HG03354 (cell line): ENCODE measurements around the gene INO80C.
"Not testable (repeated sequence)": the region's sequence is repeated elsewhere in the genome, so short reads cannot be mapped to it uniquely, and the experiment has no call there.

Source experiments
- ATAC-seq: cut with Tn5 transposase; IDR thresholded peaks from one replicate; pipeline ENCODE4 v1.9.1; 2021; ENCODE audit warnings: mild to moderate bottlenecking; ENCODE audit not compliant: unreplicated experiment, poor library complexity, severe bottlenecking

Gene INO80C

GRCh38 chr18:35490894-35491699 lies 6.7 kb downstream of the INO80C start:
- ATAC-seq = no peak

DNA sequence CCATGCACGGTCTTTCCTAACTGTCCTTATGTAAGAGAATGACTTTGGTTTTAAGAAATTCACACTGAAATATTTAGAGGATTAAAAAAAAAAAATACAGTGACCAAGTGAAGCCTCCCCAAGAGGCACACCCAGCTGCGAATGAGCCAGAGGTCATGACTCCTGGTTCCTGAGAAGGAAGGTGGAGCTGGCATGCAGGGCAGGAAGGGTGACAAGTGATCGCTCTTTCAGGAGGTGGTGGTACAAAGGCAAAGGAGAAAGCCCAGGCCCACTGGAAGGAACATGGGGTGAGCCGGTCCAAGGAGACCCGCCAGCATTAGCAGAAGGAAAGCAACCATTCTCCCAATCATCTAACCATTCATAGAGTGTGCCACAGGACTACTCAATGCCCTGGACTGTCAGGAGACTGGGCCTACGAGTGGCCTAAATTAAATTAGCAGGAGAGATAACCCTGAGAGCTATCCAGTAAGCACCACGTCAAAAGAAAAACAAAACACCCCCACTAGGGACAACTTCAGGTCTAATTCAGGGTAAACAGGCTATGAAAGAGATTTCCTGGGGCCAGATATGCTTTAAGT lies 7.8 kb downstream of the INO80C start:
- ATAC-seq = no peak

DNA sequence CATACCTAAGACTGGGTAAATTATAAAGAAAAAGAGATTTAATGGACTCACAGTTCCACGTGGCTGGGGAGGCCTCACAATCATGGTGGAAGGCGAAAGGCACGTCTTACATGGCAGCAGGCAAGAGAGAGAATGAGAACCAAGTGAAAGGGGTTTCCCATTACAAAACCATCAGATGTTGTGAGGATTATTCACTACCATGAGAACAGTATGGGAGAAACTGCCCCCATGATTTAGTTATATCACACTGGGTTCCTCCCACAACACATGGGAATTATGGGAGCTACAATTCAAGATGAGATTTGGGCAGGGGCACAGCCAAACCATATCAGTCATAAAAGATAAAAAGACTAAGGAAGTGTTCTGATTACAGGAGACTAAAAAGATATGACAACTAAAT lies 8.5 kb downstream of the INO80C start:
- not testable (repeated sequence) for ATAC-seq

GRCh38 chr18:35488396-35488795 lies 9.4 kb downstream of the INO80C start:
- ATAC-seq = not testable (repeated sequence)

- not testable (repeated sequence) for ATAC-seq
Observed at GRCh38 chr18:35487525-35487924, 10.2 kb downstream of the INO80C start.

DNA sequence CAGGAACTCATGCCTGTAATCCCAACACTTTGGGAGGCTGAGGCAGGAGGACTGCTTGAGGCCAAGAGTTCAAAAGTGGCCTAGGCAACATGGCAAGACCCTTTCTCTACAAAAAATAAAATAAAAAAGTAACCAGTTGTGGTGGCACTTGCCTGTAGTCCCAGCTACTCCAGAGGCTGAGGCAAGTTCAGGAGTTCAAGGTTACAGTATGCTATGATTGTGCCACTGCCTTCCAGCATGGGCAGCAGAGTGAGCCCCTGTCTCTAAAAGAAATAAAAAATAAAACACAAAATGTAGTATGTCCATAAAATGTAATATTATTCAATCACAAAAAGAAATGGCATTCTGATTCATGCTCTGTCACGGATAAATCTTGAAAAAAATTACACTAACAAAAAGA lies 11.9 kb downstream of the INO80C start:
- no peak for ATAC-seq

DNA sequence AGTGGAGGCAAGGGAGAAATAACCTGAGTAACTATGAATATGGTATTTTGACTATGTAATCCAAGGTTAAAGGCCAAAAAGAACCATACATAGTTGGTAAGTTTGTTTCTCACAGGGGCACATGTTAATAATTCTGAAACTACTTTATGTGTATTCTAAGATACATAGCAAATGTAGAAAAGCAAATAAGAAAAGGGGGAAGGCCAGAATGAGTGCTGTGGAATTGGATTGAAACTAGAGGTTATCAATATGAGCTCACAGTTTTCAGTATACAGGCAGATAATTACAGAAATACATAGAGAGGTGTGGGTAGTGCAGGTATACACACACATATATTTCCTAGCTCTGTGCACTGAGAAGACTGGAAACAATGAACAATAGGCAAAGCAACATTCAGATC lies 13.7 kb downstream of the INO80C start:
- ATAC-seq = peak; percentile 62

- ATAC-seq = no peak
Observed at GRCh38 chr18:35481960-35482366, 15.8 kb downstream of the INO80C start.

DNA sequence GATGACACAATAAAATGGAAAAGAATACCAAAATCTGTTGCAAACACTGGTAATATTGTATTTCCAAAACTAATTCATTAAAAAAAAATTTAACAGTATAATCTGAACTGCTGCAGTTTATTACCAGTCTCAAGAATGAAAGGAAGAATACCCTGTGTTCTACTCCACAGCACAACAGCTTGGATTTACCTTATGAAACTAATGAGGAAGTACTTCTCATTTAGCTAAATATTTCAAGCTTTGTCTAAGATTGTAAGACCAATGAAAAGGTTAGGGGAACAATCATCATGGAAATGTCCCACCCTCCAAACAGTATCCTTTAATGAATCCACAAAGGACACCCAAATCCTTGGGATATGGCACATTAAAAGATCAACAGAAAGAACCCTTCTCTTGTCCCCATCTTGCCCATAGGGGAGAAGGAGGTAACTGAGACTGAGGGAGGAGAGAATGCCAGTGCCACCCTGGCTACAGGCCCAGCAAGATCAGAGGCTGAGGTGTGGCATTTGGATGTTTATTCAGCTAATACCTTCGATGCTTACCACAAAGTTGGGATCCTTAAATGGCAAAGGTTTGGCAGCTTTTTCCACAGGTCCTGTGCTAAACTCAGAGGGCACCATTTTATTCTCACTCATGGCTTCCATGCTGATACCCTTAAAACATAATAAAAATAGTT lies 17.7 kb downstream of the INO80C start:
- ATAC-seq = no peak

- peak; percentile 65 for ATAC-seq
Observed at GRCh38 chr18:35478520-35479435, 19.0 kb downstream of the INO80C start.

GRCh38 chr18:35477974-35478373 lies 19.8 kb downstream of the INO80C start:
- no peak for ATAC-seq

- ATAC-seq = no peak
Observed at GRCh38 chr18:35477497-35477896, 20.3 kb downstream of the INO80C start.

GRCh38 chr18:35474884-35475283 lies 22.9 kb downstream of the INO80C start:
- no peak for ATAC-seq

DNA sequence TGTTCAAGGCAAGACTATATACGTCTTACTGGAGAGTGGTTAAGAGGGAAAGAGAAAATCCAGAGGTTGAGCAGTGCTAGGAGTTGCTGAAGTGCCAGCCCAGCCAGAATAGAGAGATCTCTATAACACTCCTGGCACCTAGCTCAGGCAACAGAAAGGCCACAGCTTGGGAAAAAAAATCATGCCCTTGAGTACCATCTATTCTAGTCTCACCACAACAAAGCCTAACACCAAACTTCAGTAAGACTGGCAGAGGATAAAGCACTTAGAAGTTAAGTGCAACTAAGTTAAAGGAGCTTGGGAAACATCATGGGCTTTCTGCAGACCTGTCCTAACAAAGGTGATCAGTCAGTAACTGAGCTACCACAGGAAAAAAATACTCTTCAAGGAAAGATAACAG lies 24.2 kb downstream of the INO80C start:
- ATAC-seq = no peak

- ATAC-seq = no peak
Observed at GRCh38 chr18:35470435-35470834, 27.3 kb downstream of the INO80C start.

DNA sequence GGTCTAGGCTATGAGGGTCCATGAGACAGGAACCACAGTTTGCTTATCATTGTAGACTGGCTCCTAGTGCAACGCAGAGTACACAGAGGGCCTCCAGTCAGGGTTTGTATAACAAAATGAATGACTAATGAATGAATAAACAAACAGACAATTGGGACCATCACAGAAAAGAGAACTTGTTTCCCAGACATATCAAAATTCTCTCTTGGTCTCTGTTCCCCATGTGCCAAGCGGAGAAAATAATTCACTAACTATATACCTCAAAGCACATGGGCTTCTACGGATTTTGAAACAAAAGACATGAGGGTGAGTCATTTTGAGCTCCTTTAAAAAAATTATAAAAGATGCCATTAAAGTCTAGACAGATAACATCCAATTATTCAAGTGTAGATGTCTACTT lies 28.0 kb downstream of the INO80C start:
- no peak for ATAC-seq

DNA sequence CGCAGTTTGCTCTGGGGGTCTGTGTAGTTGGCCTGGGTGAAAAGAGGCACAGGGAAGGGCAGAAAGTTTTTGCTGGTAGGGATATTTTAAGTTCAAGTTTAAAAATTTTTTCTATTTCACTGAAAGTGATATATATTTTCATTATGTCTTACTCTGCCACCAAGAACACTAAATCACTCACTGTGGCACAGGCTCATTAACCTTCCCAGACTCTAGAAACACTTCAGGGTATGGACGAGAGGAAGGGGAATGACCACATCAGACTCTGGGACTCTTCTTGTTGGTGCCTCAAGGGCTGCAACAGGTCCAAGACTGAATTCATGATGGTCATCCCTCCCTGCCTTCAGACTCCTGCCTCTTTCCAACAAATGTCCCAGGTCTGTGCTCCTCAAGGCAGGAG lies 29.0 kb downstream of the INO80C start:
- ATAC-seq = no peak

DNA sequence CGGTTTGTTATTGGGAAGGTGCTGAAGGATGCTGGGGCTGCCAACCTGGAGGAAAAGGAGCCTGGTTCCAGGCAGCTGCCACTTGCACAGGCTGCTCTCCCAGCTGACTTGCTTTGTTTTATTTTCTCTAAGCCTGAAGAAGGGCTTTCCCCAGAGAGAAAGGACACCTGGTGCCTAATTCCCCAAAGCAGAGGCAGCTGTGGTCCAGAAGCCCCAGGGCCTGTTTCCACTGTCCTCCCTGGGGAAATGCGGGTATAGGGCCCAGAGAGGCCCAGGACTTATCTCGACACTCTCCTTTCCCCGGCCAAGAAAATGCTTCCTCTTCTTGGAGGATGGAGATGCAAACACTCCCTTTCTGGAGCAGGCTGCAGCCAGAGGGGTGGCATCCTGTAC lies 30.1 kb downstream of the INO80C start:
- peak; percentile 80 for ATAC-seq

GRCh38 chr18:35466815-35467623 lies 30.7 kb downstream of the INO80C start:
- peak; percentile 20 for ATAC-seq
